GM19438 (cell line): ENCODE results near the gene MLPH.

Experiments
- ATAC-seq: cut with Tn5 transposase; IDR thresholded peaks from one replicate; pipeline ENCODE4 v1.9.1; 2021; ENCODE audit warnings: low read depth; ENCODE audit not compliant: unreplicated experiment

The MLPH gene

GRCh38 chr2:237486819-237487448 is at the start of gene MLPH:
Gene MLPH (plus strand): TSS chr2:237487251. CDS start chr2:237493427, 6,176 bp downstream.
- no peak for ATAC-seq

- no peak for ATAC-seq
These were observed 49.5 kb upstream of the MLPH start for GRCh38 chr2:237437566-237437965.

GRCh38 chr2:237438080-237438940 is 48.7 kb upstream of the MLPH start:
- ATAC-seq, result no peak

- ATAC-seq, result no peak
These were observed 46.2 kb upstream of the MLPH start for GRCh38 chr2:237440819-237441281.

GRCh38 chr2:237441605-237442274 is 45.3 kb upstream of the MLPH start:
- ATAC-seq, result no peak

GRCh38 chr2:237444071-237444470 is 43.0 kb upstream of the MLPH start:
- ATAC-seq, result no peak

GRCh38 chr2:237445611-237446337 is 41.3 kb upstream of the MLPH start:
- no peak for ATAC-seq

GRCh38 chr2:237446338-237446665 is 40.7 kb upstream of the MLPH start:
- ATAC-seq, result no peak

- no peak for ATAC-seq
These were observed 39.6 kb upstream of the MLPH start for GRCh38 chr2:237447496-237447895.

GRCh38 chr2:237448171-237448570 is 38.9 kb upstream of the MLPH start:
- no peak for ATAC-seq

- ATAC-seq, result no peak
These were observed 38.4 kb upstream of the MLPH start for GRCh38 chr2:237448626-237449025.

GRCh38 chr2:237449193-237449881 is 37.7 kb upstream of the MLPH start:
- ATAC-seq, result no peak

- no peak for ATAC-seq
These were observed 36.9 kb upstream of the MLPH start for GRCh38 chr2:237450108-237450507.

- no peak for ATAC-seq
These were observed 36.5 kb upstream of the MLPH start for GRCh38 chr2:237450583-237450982.

GRCh38 chr2:237451643-237452469 is 35.2 kb upstream of the MLPH start:
- ATAC-seq, result no peak

- no peak for ATAC-seq
These were observed 34.2 kb upstream of the MLPH start for GRCh38 chr2:237452861-237453260.

- ATAC-seq, result no peak
These were observed 33.4 kb upstream of the MLPH start for GRCh38 chr2:237453671-237454070.

GRCh38 chr2:237455764-237456163 is 31.3 kb upstream of the MLPH start:
- ATAC-seq, result no peak

- ATAC-seq, result no peak
These were observed 30.7 kb upstream of the MLPH start for GRCh38 chr2:237456200-237456843.
